ENCODE data around the gene TGM1.
"Not testable (repeated sequence)": the region's sequence is repeated elsewhere in the genome, so short reads cannot be mapped to it uniquely, and the experiment has no call there.

The TGM1 gene

DNA sequence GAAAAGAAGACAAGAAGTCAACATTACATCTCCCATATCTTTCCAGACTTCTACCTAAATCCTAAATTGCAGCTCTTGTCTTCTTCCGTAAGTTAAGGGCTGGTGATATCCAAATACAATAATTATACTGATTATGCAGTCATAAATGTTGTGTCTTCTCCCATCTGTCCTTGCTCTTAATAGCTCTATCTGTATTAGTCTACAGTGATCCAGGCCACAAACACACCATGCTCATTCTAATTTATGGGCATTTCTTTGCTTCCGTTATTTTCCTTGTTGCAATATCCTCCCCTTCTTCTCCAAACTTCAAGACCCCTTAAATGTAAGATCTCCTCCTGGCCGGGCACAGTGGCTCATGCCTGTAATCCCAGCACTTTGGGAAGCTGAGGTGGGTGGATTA, 43.5 kb downstream of the TGM1 start:
- H3K4me3 ChIP-seq (ENCODE audit: low read depth, low read length), result no peak overlapping the region
- CTCF ChIA-PET, result interaction anchor here (0.7 to 4.2 kb wide), 7 partner anchors 24 to 161 kb away, joined by 3 to 38 read pairs (median 8); partner anchors contain the start of genes CIDEB and RABGGTA
- TF ChIP-seq, protein P1, sequence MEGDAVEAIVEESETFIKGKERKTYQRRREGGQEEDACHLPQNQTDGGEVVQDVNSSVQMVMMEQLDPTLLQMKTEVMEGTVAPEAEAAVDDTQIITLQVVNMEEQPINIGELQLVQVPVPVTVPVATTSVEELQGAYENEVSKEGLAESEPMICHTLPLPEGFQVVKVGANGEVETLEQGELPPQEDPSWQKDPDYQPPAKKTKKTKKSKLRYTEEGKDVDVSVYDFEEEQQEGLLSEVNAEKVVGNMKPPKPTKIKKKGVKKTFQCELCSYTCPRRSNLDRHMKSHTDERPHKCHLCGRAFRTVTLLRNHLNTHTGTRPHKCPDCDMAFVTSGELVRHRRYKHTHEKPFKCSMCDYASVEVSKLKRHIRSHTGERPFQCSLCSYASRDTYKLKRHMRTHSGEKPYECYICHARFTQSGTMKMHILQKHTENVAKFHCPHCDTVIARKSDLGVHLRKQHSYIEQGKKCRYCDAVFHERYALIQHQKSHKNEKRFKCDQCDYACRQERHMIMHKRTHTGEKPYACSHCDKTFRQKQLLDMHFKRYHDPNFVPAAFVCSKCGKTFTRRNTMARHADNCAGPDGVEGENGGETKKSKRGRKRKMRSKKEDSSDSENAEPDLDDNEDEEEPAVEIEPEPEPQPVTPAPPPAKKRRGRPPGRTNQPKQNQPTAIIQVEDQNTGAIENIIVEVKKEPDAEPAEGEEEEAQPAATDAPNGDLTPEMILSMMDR (IDR thresholded peaks at IDR 0.05; ENCODE audit: insufficient read depth, low read length, missing control alignments), result no peak
- DNase-seq (ENCODE audit: low read depth, low spot score), result no peak
- POLR2A ChIA-PET, result interaction anchor here (1.2 kb wide), 1 partner anchor 77 kb away, joined by 3 read pairs; no protein-coding TSS in a partner anchor

DNA sequence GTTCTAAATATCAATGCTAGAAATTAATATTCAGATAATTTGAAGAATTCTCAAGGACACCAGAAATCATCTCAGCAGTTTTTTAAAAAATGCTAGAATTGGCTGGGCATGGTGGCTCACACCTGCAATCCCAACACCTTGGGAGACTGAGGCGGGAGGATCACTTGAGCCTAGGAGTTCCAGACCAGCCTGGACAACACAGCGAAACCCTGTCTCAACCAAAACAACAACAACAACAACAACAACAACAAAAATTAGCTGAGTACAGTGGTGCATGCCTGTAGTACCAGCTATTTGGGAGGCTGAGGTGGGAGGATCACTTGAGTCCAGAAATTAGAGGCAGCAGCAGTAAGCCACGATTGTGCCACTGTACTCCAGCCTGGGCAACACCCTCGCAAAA, 43.9 kb downstream of the TGM1 start:
- DNase-seq (ENCODE audit: low read depth, low spot score), result no peak
- ChIA-PET POLR2A (no interaction called here), CTCF (interaction anchor here (0.9 to 4.2 kb wide), 5 partner anchors 24 to 89 kb away, joined by 3 to 38 read pairs (median 8); partner anchors contain the start of genes CIDEB and RABGGTA)
- no peak overlapping the region for H3K4me3 ChIP-seq (ENCODE audit: low read depth, low read length)
- TF ChIP-seq, protein P1 (IDR thresholded peaks at IDR 0.05; ENCODE audit: insufficient read depth, low read length, missing control alignments), result no peak

DNA sequence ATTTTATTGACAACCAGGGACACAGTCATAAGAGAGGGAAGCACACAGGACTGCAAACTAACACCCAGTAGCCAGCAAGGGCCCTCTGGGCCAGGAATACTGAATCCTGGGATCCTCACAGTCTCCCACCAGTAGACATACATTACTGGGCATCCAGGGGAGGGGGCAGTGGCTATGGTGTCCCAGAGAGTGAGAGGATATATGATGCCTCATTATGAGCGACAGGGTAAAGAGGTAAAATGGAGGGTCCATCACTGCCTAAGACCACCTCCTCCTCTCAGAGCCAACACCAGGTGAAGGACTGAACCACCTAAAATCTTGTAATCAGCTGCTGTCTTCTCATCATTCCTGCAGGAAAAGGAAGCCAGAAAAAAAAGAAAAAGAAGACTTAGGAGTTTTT, 46.1 kb downstream of the TGM1 start:
- POLR2A ChIA-PET; DNase-seq (ENCODE audit: low read depth, low spot score): not testable (repeated sequence)
- CTCF ChIA-PET, result interaction anchor here (1.3 to 5.3 kb wide), 8 partner anchors 11 to 91 kb away, joined by 3 to 89 read pairs (median 6); partner anchors contain the start of genes CIDEB, DHRS1, LTB4R2 and NOP9

DNA sequence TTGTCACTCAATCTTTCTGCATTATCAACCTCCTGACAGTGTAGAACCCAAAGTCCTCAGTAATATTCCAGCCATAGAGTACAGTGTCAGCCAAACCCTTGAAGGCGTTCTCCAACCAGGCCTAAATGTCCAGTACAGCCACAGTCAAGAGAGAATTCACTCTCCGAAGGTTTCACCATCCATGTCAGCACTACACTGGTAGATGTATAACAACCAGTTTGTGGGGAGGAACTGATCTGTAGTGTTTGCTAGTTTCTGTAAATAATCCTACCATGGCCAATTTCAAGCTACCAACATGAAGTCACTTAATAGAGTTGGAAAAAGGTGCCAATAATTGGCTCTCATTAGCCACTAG, 46.7 kb downstream of the TGM1 start:
- peak overlapping the region; percentile 90 for H3K4me3 ChIP-seq (ENCODE audit: low read depth, low read length)
- TF ChIP-seq, protein P1 (IDR thresholded peaks at IDR 0.05; ENCODE audit: insufficient read depth, low read length, missing control alignments), result no peak
- POLR2A ChIA-PET, result interaction anchor here (0.7 to 1.4 kb wide), 5 partner anchors 10 to 159 kb away, joined by 3 to 5 read pairs (median 3); partner anchors contain the start of genes PCK2 and TINF2
- DNase-seq (ENCODE audit: low read depth, low spot score), result no peak
- CTCF ChIA-PET, result interaction anchor here (0.8 to 5.3 kb wide), 16 partner anchors 8 to 117 kb away, joined by 3 to 89 read pairs (median 5); partner anchors contain the start of genes CIDEB, DHRS1, GMPR2 and LTB4R2

More for the DNA sequence above, 46.1 kb downstream of the TGM1 start:
- H3K4me3 ChIP-seq (ENCODE audit: low read depth, low read length), result not testable (repeated sequence)

DNA sequence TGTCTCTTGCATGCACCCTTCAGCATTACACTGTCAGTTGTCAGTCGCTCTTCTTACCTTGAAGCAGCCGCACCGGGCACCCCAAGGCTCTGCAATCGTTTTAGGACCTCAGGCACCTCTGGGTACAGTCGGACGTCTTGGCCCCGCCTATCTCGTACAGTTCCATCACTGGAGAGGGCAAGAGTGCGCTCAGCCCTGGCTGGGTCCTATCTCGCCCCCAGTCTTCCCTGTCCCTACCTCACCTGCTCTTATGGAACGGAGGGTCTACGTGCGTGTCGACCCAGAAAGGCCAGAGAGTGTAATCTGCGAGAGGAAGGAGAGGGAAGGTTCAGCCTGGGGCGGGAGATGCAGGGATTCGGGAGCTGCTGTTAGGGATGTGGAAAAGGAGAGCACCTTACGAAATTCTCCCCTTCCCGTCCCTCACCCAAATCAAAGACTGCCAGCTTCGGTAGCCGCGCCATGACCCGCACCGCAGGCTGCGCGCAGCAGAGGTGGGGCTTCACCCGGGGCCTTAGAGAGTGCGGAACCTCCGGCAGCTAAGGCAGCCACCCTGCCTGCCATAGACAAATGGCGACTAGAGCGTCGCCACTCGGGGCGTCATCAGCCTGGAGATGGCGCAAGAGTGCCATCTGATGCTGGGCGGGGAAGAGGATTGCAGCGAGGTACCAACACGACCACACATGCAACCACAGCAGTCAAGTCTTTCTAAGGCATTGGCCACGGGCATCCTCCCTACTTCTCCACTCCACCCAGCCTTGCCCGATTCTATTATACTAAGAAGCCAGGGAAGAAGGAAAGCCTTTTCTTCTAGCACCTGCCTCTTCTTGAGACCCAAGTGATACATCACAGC, 47.3 kb downstream of the TGM1 start, which contains the start of gene MDP1:
Gene MDP1 (minus strand): TSS at position 572 of the 850 bp plus-strand sequence. CDS start 111 bp downstream, at position 461.
- TF ChIP-seq, protein P1 (IDR thresholded peaks at IDR 0.05; ENCODE audit: insufficient read depth, low read length, missing control alignments), result peak; percentile 70
- CTCF ChIA-PET, result interaction anchor here (0.7 to 5.3 kb wide), 16 partner anchors 9 to 220 kb away, joined by 3 to 89 read pairs (median 5); partner anchors contain the start of genes CIDEB, DHRS1, GMPR2 and LTB4R2
- peak; percentile 33 for DNase-seq (ENCODE audit: low read depth, low spot score)
- POLR2A ChIA-PET, result interaction anchor here (0.7 to 1.4 kb wide), 5 partner anchors 9 to 158 kb away, joined by 3 to 5 read pairs (median 3); partner anchors contain the start of genes PCK2 and TINF2
- peak within 1 kb of the TSS; percentile 90 for H3K4me3 ChIP-seq (ENCODE audit: low read depth, low read length)

DNA sequence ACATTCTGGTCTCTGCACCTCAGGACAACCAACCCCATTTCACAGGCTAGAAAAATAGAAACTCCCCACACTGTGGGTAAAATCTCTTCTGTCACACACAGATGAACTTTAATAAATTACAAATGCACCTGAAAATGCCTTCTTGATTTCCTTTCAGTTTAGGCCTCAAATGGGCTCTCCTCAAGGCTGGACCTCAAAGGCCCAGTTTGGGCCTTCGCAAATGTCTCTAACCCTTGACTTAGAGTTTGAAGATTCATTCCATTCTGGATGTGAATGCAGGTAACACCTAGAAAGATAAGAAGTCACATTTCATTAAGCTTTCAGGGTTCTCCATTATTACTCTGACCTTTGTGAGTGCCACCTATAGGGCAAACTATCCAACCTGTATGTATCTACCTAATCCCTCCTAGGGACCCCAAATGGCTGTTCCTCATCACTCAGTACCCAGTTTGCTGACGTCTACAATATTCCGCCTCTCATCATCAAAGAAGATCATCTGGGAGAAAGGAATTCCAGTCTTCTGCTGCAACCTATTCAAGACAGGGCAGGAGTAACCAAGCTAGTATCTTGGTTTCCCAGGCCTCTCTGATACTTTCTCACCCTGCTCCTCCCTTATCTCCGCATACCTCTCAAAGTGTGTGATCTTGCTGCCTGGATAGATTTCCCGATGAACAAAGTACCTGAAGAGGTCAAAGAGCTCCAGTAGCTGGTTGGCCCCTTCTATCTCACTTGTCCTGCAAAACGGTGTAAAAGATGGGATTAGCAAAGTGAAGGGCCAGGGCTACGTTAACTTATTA, 48.9 kb downstream of the TGM1 start:
- no peak for DNase-seq (ENCODE audit: low read depth, low spot score)
- peak overlapping the region; percentile 88 for H3K4me3 ChIP-seq (ENCODE audit: low read depth, low read length)
- POLR2A ChIA-PET, result interaction anchor here (0.6 to 2.9 kb wide), 8 partner anchors 10 to 99 kb away, joined by 3 to 26 read pairs (median 4); partner anchors contain the start of genes DHRS1, NOP9, RABGGTA and TINF2
- TF ChIP-seq, protein P1 (IDR thresholded peaks at IDR 0.05; ENCODE audit: insufficient read depth, low read length, missing control alignments), result no peak
- CTCF ChIA-PET, result interaction anchor here (0.6 to 5.3 kb wide), 20 partner anchors 8 to 243 kb away, joined by 3 to 89 read pairs (median 4); partner anchors contain the start of genes CIDEB, DHRS1, LTB4R2 and NOP9

Measured in AG04449 (cell line).